Fibroblast of skin of left quadriceps (primary cell): ENCODE results near the gene MPRIP.
A peak's percentile ranks its signal among the peaks of the same experiment; 100 is the strongest.

Experiments used
- DNase-seq, 2 experiments: peaks; one replicate each; pipeline ENCODE4 v3.0.0-alpha.2; 2013; ENCODE audit warnings: low read depth in 2 of 2

MPRIP gene

DNA sequence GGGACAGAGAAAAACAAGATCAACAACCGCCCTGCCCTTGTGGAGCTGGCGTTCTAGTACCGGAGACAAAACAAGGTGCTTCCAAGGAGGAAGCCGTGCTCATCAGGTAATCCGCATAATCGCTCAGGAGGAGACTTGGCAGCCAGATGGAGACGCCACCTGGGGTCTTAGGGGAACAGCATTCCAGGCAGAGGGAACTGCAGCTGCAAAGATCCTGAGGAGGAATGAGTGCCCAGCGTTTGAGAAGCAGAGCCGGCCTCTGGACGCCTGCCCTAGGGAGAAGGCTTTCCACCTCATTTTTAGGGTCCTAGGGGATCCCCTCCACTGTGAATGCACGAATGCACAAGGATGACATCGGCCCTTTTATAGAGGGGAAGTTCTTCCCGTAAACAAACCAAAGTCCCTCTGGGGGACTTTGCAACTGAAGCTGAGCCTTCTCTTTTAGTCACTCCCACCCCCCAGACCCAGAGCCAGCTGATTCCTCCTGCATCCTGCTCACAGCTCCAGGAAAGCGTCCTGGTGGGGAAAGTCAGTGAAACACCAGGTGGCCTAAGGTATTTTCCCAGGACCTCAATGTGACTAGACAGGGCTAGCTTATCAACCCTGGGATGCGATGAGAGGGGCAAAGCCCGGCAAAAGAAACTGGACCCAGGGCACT lies 13.2 kb upstream of the MPRIP start:
- no peak for DNase-seq

DNA sequence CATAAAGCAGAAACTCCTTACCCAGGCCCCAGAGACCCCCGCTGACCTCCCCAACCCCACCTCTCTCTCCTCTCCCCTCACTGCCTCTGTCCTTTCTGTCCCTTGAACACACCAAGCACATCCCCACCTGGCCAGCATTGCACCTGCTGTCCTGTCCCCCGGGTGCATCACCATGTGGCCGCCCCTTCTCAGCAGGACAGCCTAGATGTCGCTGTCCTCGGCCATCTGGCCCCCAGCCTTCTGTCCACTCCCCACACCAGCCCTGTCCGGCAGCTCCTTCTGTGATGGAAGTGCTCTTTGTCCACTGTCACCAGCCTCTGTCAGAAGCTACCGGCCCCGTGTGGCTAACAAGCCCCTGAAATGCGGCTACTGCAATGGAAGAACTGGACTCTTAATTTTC lies 12.3 kb upstream of the MPRIP start:
- no peak for DNase-seq

DNA sequence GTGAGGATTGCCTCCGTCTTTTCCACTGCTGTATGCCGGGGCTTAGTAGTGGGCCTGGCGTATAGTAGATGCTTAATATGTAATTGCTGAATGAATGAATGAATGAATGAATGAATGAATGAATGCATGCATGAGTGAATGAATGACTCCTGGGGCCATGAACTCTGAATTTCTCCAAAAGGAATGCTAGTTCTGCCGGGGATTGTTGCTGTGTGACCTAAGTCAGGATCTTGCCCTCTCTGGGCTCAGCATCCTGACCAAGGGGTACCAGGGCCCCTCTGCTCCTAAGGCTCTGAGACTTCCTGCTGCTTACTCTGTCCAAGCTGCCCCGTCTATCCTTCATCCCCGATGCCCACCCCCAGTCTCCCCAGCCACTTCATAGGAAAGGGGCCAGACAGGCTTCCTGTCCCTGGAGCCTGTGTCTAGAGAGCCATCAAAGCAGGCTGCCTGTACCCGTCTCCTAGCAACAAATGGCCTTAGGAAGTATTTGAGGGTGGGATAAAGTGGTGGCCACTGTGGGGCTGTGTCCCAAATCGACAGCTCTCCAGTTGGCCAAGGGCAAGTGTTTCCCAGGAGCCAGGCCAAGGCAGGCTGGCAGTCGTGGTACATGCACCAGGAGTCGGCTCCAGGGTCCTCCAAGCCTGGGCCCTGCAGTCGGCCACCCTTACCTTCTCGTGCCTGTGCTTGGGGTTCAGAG lies 11.6 kb upstream of the MPRIP start:
- no peak for DNase-seq

DNA sequence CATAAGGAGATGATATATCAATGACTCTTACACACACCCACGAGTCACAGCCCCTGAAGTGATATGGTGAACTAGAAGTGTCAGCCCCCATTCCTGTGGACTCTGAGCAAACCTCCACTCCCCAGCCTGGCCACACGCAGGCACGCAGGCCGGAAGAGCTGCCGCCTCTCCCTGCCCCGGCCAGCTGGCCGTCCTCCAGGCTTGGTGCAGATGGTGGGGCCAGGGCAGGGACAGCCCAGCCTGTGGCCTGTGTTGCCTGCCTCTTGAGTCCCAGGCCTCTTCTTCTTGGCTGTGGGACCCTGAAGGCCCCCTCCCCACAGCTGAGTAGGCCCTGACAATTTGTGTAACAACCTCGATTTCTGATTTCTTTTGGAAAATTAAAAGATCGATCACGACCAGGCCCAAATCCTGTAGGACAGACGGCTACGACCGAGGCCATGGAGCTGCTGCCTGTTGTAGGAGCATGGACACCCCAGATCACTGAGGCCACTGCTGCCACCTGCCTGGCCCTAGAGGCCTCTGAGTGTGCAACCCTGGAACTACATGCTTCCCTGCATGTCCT lies 10.0 kb upstream of the MPRIP start:
- DNase-seq: peak in 1 of 2 experiments; percentile 25

DNA sequence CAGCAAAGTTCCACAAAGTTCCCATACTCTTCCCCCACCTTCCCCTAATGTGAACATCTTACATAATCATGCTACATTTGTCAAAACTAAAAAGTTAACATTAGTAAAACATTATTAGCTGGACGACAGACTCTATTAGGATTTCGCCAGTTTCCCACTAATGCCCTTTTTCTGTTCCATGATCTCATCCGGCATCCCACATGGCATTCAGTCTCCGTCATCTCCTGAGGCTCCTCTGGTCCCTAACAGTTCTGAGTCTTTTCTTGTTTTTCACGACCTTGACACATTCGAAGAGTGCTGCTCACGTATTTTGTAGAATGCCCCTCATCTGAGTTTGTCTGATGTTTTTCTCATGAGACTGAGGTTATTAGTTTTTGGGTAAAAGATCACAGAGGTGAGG lies 8.8 kb upstream of the MPRIP start:
- no peak for DNase-seq

DNA sequence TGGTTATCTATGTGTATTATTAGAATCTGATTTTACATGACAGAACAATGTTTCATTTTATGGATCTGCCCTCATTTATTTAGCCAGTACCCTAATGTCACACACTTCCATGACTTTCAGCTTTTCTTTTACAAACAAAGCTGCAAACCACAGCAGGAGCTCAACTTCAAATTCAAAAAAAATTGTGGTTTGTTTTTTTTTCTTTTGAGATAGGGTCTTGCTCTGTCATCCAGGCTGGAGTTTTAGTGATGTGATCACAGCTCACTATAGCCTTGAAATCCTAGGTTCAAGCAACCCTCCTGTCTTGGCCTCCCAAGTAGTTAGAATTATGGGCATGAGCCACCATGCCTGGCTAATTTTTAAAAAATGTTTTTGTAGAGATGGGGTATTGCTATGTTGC lies 8.2 kb upstream of the MPRIP start:
- DNase-seq: no peak

DNA sequence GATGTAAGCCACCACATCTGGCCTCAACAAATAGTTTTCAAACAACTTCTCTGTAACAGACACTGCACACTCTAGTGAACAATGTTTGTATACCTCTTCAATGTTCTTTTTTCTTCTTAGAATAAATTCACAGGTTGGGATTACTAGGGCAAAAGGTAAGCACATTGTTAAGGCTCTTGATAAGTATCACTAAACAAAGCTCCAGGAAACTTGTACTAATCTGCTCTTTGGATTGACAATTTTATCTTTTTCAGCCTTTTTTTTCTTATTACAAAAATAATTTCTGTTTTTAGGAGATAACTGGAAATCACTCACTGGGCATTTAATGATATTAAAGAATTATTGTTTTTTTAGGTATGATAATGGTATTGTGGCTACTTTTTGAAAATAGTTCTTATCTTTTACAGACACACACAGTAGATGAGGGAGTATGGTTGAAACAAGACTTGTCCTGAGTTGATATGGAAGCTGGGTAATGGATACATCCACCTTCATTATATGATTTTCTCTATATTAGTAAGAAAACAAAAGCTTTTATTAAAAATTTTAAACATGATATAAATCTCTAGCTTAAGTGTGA lies 7.7 kb upstream of the MPRIP start:
- DNase-seq: no peak

DNA sequence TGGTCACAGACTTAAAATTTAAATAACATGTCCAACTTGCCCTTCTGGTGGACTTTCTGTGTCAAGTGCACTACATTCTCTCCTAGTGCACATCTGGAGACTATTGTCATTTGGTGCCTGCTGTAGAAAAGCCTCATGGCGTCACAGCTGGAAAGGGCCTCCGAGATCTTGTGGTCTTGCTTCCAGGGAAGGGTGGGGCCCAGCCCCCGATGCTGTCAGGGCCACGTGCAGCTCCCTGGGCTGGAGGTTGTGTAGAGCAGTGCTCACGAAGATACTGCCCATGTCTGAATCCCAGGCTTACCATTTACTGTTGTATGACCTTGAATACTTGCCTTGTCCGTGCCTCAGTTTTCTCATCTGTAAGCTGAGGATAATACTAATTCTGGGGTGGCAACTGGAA lies 6.8 kb upstream of the MPRIP start:
- DNase-seq: no peak

DNA sequence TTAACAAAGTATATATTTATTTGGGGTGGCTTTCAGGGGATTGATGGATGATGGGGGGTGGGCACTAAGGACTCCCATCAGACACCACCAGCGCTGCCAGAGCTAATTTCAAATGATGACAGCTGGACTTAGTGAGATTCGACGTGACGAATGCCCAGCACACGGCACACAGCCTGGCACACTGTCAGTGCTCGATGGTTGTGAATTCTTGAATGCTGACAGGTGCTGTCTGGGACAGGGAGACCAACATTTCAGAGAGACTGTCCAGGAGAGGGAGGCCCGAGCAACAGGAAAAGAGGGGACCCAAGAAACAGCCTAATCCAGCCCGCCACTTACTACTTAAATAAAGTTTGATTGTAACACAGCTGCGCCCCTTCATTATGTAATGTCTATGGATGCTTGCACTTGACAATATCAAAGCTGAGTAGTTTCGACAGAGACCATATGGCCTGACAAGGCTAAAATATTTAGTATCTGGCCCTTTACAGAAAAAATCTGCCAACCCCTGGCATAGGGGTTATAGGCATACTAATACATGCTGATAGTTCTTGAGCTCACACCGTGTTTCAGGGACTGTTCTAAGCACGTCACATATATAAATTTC lies 6.2 kb upstream of the MPRIP start:
- DNase-seq: no peak

DNA sequence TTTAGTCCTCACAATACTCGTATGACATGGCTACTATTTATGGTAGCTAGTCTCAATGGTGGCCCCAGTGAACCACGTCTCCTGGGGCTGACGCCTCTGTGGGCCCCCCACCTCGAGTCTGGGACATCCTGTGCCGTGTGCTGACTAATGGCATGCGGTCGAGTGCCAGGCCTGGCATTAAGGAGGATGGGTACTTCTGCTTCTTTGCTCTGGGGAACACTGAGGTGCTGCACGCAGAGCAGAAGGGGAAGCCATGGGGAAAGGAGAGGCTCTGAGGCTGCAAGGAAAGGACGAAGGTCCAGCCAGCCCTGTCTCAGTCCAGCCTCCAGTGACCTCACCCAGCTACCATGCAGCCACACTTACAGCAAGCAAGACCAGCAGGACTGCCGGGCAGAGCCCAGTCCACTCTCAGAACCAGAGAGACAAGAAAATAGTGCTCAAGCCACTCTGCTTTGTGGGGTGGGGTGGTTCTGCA lies 5.7 kb upstream of the MPRIP start:
- DNase-seq: no peak

DNA sequence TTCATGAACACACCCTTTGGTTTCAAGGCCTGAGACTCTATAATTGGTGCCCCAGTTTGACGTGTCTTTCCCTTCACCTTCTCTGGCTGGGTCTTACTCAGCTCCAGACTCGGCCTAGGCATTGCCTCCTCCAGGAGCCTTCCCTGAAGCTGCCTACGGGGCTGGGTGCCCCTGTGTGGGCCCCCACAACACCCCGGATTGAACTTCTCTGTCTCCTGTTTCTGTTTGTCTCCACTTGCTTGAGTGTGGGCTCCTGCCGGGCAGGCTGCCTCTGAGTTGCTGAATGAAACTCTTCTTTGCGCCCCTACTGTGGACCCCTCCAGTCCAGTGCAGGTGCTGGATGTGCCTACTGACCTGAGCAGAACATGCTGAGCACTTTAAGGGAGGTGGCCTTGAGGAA lies 2.3 kb upstream of the MPRIP start:
- DNase-seq: no peak

DNA sequence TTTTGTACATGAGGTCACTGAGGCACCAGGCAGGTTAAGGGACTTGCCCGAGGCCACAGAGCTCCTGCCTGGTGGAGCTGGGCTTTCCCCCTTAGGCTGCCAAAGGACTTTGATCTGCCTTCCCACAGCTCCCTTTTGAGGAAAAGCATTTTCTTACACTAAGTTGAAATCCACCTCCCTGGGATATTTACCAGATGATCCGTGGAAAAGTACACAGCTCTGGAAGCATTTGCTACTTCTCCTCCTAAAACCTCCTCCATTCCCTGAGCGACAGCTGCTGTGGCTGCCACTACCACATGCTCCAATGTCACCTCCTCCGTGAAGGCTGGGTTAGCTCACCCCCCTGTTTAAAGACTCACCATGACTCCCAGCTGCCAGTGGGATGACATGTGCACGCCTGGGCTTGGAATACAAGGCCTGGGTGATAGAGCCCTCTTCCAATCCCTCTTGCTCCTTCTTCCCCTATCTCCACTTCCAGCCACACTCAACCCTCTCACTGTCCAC lies 1.2 kb upstream of the MPRIP start:
- no peak for DNase-seq

DNA sequence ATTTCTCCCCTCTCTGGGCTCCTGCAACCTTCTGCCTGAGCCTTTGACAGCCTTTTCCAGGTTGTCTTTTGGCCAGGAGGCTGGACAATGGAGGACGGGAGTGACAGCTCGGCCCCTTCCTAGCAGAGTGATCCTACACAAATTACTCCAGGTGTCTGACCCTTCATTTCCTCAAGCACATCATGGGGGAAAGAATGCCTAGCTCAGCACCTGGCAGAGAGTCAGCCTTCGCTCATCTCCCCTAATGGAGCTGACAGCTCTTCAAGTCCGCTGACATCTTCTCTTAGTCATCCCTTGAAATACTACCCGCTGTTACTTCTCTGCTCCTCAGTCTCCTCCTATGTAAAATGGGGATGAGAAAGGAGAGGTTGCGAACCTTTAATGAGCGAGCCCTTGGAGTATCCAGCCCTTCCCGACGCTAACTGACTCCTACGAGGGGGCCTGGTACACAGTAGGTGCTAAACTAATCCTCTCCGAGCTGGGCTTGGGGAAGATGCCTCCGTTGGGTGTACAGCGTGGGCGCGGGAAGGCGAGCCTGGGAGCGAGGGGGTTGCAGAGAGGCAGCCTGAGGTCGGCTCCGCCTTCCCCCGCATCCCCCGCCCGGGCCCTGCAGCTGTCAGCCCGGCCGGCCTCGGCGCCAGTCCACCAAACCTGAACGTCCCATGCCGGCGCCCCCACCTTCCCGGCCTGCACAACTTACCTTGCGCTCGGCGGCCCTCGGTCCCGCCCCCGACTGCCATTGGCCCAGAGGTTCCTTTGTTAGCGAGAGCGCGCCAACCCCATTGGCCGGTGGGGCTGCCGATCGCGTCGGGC lies 480 bp upstream of the MPRIP start:
- peak; percentile 95 to 96 for DNase-seq

DNA sequence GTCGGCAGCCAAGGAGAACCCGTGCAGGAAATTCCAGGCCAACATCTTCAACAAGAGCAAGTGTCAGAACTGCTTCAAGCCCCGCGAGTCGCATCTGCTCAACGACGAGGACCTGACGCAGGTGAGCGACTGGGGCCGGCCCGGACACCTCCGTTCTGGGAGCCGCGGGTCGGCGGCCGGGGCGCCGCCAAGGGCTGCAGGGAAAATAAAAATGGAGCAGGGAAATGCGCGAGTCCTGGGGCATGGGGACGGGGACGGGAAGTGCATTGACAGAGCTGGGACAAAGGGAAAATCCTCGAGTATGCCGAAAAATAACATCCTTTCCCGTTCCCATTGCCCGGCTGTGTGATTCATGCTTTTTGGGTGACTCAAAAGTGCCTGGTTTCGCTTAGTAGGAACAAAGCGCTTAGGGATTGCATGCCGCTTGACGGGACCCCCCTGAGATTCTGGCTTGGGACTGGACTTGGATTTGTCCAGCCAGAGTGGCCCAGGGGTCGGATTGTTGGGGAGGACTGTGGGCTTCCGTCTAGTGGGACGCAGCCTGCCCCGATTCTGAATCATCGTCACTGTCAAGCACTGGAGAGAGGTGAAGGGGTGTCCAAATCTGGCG lies 699 bp downstream of the MPRIP start:
- no peak for DNase-seq

DNA sequence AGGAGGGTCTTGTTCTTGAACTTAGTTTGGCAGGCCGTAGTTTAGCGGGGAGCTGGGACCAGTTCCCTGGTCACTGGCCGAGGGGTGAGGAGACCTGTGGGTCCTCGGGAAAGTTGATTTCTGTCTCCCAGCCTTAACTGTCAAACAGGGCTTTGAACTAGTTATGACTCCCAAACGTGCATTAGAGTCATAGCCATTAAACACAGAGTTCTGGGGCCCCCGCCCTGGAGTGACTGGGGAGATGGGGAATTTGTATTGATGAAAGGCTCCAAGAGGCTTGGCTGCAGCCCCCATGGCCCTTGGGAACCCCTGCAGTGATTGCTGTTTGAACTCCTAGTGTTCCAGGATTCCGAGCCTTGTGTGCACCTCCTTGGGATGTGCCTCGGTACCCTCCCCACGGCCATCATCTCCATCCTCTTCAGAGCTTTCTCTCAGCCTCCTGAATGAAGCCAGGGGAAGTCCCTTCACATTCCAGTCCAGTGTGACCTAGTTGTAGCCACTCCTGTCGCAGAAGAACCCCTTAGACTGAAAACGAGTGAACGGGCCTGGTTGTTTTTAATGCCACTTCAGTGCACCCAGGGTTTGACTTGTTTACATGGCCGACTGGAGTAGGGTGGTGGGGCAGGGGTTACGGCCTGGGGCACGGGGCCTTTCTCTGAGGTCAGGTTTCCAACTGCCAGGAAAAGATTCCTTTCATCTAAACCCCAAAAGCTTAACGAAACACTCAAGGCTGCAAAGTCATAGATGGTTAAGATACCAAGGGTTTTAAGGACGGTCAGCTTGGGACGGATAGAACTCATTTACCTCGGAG lies 1.4 kb downstream of the MPRIP start:
- DNase-seq: no peak

DNA sequence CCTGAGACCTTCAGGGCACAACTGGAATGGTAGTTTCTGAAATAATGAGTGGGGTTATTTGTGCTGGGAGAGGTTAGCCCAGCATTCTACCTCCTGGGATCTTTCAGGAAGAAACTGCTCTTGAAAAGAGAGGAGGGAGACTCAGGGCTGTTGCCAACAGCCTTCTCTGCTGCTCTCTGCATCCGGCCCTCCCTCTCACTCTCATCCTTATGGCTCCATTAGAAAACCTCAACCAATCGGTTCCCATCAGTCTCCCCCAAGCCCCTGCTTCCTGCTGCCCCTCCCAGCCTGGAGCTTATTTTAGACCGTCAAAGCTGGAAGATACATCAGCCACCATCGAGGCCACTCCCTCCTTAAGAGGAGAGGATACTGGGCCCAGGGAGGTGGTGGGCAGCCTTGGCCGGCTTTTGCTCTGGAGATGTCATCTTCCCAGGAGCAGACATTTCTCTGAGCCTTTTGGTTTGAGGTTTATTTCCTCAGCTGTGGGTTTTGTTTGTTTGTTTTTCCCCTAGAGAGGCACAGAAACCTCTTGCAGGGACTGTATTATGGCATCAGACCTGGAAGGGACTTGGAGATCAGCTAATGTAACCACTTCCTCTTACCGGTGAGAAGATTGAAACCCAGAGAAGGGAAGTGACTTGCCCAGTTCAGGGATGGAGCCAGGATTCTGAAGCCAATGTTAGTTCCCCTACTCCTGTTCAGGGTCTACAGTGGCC lies 2.7 kb downstream of the MPRIP start:
- DNase-seq: peak; percentile 68 to 69

DNA sequence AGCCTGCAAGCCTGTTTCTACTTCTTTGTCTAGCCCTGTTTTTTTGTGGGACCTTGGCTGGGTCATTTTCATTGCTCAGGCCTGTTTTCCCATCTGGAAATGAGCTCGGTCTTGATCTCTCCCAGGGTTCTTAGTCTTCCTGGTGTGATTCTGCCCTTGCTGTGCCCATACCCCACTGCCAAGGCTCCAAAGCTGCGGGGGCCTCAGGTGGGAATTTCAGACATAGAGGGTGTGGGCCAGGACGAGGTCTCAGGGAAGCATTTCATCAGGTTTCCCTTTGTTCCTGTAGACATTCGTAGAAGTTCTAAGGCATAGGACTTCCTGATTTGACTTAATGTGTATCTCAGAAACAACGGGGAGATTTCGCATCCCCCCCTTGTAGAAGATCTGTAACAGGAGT lies 5.8 kb downstream of the MPRIP start:
- no peak for DNase-seq

DNA sequence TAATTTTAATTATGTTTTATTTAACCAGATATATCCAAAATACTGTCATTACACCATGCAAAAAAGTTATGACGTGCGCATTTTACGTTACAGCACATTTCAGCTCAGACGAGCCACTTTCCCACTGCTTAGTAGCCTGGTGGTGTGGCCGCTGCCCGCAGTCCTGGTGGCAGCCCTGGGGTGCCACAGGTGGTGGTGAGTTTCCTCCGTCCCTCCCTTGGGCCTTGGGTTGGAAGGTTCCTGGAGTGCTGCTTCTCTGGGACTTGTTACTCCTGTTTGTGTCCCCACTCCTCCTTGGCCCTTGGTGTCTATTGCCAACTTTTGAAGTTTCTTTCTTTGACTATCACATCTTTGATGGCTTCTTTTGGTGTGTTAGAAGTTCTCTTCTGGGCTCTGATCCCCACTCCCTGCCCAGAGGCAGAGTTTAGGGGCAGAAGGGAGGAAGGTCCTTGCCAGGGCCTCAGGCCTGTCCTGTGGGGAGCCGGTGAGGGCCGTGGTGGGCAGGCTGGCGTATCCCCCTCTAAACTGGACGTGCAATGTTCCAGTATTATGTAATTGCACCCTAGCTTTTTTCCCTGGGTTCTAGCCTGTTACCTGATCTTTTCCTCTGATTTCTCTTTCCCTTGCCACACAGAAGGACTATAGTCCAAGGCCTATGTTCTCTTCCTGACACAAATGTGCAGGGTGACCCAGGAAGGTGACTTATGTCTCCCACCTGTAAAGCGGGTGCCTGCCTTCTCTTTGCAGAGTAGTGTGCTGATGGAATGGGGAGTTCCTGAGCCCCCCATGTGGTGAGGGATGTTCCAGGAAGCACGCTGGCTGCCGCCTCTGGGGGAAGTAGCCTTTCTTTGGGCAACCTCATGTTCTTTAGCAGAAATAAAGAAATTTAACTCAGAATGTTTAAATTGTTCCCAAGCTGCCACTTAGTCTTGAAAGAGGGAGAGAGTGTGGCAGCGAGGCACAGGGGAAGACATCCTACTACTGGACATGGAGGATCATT lies 8.4 kb downstream of the MPRIP start:
- DNase-seq: no peak
